HEK293 (cell line): Measurements from ENCODE around the gene YOD1.

Experiments used
- IKZF3 ChIP-seq: fragments of 450-650 bp; IDR thresholded peaks from 2 replicates; pipeline ENCODE4 v1.5.0; 2018; ENCODE audit warnings: missing biosample characterization, mild to moderate bottlenecking, missing genetic modification characterization, moderate library complexity
- MYNN ChIP-seq: fragments of 450-650 bp; formaldehyde crosslinking; IDR thresholded peaks from 2 replicates; pipeline ENCODE4 v1.5.1; 2016; ENCODE audit warnings: missing biosample characterization, missing genetic modification characterization, borderline replicate concordance
- PRDM1 ChIP-seq: fragments of 450-650 bp; formaldehyde crosslinking; IDR thresholded peaks from 2 replicates; pipeline ENCODE4; 2016; ENCODE audit warnings: missing biosample characterization, missing genetic modification characterization
- YY1 ChIP-seq: fragments of 450-650 bp; formaldehyde crosslinking; IDR thresholded peaks from 2 replicates; pipeline ENCODE4 v1.5.1; 2018; ENCODE audit warnings: missing biosample characterization, missing genetic modification characterization
- ZFP37 ChIP-seq: fragments of 450-650 bp; formaldehyde crosslinking; IDR thresholded peaks from 2 replicates; pipeline ENCODE4 v1.5.1; 2016; ENCODE audit warnings: missing biosample characterization, missing genetic modification characterization
- ZNF121 ChIP-seq: fragments of 450-650 bp; formaldehyde crosslinking; IDR thresholded peaks from 2 replicates; pipeline ENCODE4 v1.5.1; 2016; ENCODE audit warnings: missing biosample characterization, missing genetic modification characterization
- ZNF138 ChIP-seq: fragments of 450-650 bp; formaldehyde crosslinking; IDR thresholded peaks from 2 replicates; pipeline ENCODE4 v1.5.1; 2016; ENCODE audit warnings: missing biosample characterization, missing genetic modification characterization, borderline replicate concordance
- ZNF174 ChIP-seq: fragments of 450-650 bp; formaldehyde crosslinking; IDR thresholded peaks from 2 replicates; pipeline ENCODE4 v1.5.0; 2017; ENCODE audit warnings: missing biosample characterization, mild to moderate bottlenecking, missing genetic modification characterization
- ZNF274 ChIP-seq, 2 experiments: fragments of 200-500 bp in 1 of 2; fragments of 450-650 bp in 1 of 2; sonication (Bioruptor generic) in 1 of 2; formaldehyde crosslinking in 1 of 2; IDR thresholded peaks; 2 replicates each; pipeline versions ENCODE4 v1.5.1 to v1.6.1; 2014 to 2016; ENCODE audit warnings: borderline replicate concordance in 1 of 2, inconsistent platforms in 1 of 2, low read length in 1 of 2, missing biosample characterization in 1 of 2, missing genetic modification characterization in 1 of 2
- ZXDB ChIP-seq: fragments of 450-650 bp; formaldehyde crosslinking; IDR thresholded peaks from 2 replicates; pipeline ENCODE4 v1.5.1; 2016; ENCODE audit warnings: missing biosample characterization, missing genetic modification characterization
- TF ChIP-seq, protein P1 (sequence below): fragments of 450-650 bp; formaldehyde crosslinking; IDR thresholded peaks from 2 replicates; pipeline ENCODE4 v1.5.1; 2016; ENCODE audit warnings: missing biosample characterization, missing genetic modification characterization
- TF ChIP-seq, protein P2 (sequence below): fragments of 450-650 bp; formaldehyde crosslinking; IDR thresholded peaks from 2 replicates; pipeline ENCODE4 v1.5.1; 2016; ENCODE audit warnings: missing biosample characterization, missing genetic modification characterization
- TF ChIP-seq, protein P3 (sequence below): fragments of 450-650 bp; formaldehyde crosslinking; IDR thresholded peaks from 2 replicates; pipeline ENCODE4 v1.5.1; 2016; ENCODE audit warnings: missing biosample characterization, missing genetic modification characterization
- TF ChIP-seq, protein P4 (sequence below): fragments of 450-650 bp; formaldehyde crosslinking; IDR thresholded peaks from 2 replicates; pipeline ENCODE4 v1.5.1; 2016; ENCODE audit warnings: missing biosample characterization, missing genetic modification characterization

DNA sequence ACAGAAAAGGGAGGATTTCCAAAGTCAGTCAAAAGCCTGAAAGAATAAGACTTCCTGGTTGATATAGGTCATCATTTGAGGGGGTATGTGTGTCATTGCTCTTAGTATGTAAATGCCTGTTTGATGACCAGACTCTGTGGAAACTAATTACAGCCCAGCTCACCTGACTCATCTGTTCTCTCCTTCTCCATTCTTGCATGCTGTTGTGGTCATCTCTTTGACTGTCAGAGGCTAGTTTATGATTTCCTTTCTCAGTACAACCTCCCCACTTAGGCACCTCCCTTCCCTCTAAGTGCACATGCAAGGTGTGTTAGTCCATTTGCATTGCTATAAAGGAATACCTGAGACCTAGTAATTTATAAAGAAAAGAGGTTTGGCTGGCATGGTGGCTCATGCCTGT lies 16.0 kb downstream of the YOD1 start:
- TF ChIP-seq ZNF121 (tag by site-specific recombination), result no peak
- TF ChIP-seq, protein P1, sequence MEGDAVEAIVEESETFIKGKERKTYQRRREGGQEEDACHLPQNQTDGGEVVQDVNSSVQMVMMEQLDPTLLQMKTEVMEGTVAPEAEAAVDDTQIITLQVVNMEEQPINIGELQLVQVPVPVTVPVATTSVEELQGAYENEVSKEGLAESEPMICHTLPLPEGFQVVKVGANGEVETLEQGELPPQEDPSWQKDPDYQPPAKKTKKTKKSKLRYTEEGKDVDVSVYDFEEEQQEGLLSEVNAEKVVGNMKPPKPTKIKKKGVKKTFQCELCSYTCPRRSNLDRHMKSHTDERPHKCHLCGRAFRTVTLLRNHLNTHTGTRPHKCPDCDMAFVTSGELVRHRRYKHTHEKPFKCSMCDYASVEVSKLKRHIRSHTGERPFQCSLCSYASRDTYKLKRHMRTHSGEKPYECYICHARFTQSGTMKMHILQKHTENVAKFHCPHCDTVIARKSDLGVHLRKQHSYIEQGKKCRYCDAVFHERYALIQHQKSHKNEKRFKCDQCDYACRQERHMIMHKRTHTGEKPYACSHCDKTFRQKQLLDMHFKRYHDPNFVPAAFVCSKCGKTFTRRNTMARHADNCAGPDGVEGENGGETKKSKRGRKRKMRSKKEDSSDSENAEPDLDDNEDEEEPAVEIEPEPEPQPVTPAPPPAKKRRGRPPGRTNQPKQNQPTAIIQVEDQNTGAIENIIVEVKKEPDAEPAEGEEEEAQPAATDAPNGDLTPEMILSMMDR (tag by site-specific recombination), result no peak
- no peak for TF ChIP-seq ZXDB
- TF ChIP-seq MYNN (tag by site-specific recombination), result no peak
- no peak for TF ChIP-seq IKZF3 (tag by site-specific recombination)
- TF ChIP-seq, protein P2, sequence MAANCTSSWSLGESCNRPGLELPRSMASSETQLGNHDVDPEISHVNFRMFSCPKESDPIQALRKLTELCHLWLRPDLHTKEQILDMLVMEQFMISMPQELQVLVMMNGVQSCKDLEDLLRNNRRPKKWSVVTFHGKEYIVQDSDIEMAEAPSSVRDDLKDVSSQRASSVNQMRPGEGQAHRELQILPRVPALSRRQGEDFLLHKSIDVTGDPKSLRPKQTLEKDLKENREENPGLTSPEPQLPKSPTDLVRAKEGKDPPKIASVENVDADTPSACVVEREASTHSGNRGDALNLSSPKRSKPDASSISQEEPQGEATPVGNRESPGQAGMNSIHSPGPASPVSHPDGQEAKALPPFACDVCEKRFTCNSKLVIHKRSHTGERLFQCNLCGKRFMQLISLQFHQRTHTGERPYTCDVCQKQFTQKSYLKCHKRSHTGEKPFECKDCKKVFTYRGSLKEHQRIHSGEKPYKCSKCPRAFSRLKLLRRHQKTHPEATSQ (tag by site-specific recombination), result no peak
- TF ChIP-seq ZNF174, result no peak
- TF ChIP-seq ZNF138 (tag by site-specific recombination), result no peak
- TF ChIP-seq, protein P3, sequence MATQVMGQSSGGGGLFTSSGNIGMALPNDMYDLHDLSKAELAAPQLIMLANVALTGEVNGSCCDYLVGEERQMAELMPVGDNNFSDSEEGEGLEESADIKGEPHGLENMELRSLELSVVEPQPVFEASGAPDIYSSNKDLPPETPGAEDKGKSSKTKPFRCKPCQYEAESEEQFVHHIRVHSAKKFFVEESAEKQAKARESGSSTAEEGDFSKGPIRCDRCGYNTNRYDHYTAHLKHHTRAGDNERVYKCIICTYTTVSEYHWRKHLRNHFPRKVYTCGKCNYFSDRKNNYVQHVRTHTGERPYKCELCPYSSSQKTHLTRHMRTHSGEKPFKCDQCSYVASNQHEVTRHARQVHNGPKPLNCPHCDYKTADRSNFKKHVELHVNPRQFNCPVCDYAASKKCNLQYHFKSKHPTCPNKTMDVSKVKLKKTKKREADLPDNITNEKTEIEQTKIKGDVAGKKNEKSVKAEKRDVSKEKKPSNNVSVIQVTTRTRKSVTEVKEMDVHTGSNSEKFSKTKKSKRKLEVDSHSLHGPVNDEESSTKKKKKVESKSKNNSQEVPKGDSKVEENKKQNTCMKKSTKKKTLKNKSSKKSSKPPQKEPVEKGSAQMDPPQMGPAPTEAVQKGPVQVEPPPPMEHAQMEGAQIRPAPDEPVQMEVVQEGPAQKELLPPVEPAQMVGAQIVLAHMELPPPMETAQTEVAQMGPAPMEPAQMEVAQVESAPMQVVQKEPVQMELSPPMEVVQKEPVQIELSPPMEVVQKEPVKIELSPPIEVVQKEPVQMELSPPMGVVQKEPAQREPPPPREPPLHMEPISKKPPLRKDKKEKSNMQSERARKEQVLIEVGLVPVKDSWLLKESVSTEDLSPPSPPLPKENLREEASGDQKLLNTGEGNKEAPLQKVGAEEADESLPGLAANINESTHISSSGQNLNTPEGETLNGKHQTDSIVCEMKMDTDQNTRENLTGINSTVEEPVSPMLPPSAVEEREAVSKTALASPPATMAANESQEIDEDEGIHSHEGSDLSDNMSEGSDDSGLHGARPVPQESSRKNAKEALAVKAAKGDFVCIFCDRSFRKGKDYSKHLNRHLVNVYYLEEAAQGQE (tag by site-specific recombination), result no peak
- TF ChIP-seq, protein P4, sequence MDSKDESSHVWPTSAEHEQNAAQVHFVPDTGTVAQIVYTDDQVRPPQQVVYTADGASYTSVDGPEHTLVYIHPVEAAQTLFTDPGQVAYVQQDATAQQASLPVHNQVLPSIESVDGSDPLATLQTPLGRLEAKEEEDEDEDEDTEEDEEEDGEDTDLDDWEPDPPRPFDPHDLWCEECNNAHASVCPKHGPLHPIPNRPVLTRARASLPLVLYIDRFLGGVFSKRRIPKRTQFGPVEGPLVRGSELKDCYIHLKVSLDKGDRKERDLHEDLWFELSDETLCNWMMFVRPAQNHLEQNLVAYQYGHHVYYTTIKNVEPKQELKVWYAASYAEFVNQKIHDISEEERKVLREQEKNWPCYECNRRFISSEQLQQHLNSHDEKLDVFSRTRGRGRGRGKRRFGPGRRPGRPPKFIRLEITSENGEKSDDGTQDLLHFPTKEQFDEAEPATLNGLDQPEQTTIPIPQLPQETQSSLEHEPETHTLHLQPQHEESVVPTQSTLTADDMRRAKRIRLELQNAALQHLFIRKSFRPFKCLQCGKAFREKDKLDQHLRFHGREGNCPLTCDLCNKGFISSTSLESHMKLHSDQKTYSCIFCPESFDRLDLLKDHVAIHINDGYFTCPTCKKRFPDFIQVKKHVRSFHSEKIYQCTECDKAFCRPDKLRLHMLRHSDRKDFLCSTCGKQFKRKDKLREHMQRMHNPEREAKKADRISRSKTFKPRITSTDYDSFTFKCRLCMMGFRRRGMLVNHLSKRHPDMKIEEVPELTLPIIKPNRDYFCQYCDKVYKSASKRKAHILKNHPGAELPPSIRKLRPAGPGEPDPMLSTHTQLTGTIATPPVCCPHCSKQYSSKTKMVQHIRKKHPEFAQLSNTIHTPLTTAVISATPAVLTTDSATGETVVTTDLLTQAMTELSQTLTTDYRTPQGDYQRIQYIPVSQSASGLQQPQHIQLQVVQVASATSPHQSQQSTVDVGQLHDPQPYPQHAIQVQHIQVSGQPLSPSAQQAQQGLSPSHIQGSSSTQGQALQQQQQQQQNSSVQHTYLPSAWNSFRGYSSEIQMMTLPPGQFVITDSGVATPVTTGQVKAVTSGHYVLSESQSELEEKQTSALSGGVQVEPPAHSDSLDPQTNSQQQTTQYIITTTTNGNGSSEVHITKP (tag by site-specific recombination), result no peak
- no peak for TF ChIP-seq YY1 (tag by site-specific recombination)
- no peak for TF ChIP-seq ZFP37 (tag by site-specific recombination)
- no peak for TF ChIP-seq ZNF274 (IDR thresholded peaks at IDR 0.05; ENCODE audit: low read length)
- no peak for TF ChIP-seq ZNF274 (tag by site-specific recombination; IDR thresholded peaks at IDR 0.05; ENCODE audit: borderline replicate concordance)
- TF ChIP-seq PRDM1 (tag by site-specific recombination), result no peak
